Small intestine (tissue), 16 donors: Measurements from ENCODE around the gene VTI1A. TPM values are rescaled to one million over a fixed set of nuclear protein-coding genes. Genes with fewer than 3 reads are reported as not detected.
A peak's percentile ranks its signal among the peaks of the same experiment; 100 is the strongest.
"Not testable (repeated sequence)": the region's sequence is repeated elsewhere in the genome, so short reads cannot be mapped to it uniquely, and the experiment has no call there.

ENCODE experiments used
- DNase-seq, 2 donors: peaks; one replicate each; pipeline versions ENCODE4 v3.0.0 to v3.0.0-alpha.2; 2013
- FAIRE-seq: peaks from 2 replicates; lab custom pipeline; 2012; peaks lifted over from hg19 to GRCh38; lab: Jason Lieb, UNC
- H3K27ac ChIP-seq, 3 donors: one replicate each; pipeline ENCODE4 v1.5.1; 2013; ENCODE audit warnings: low read length in 2 of 3, mild to moderate bottlenecking in 2 of 3, control low read depth in 1 of 3, inconsistent platforms in 1 of 3, low read depth in 1 of 3, moderate library complexity in 1 of 3
- H3K27me3 ChIP-seq, 3 donors: one replicate each; pipeline ENCODE4 v1.6.1; 2013; ENCODE audit warnings: low read length in 3 of 3, inconsistent platforms in 1 of 3; ENCODE audit not compliant: control insufficient read depth in 3 of 3, insufficient read depth in 3 of 3
- H3K36me3 ChIP-seq, 3 donors: one replicate each; pipeline ENCODE4 v1.6.1; 2013; ENCODE audit warnings: low read length in 3 of 3, inconsistent platforms in 1 of 3, low read depth in 1 of 3, mild to moderate bottlenecking in 1 of 3, moderate library complexity in 1 of 3; ENCODE audit not compliant: control insufficient read depth in 3 of 3, insufficient read depth in 2 of 3
- H3K4me1 ChIP-seq, 3 donors: one replicate each; pipeline ENCODE4 v1.6.1; 2013; ENCODE audit warnings: low read length in 2 of 3, inconsistent platforms in 1 of 3, low read depth in 1 of 3, mild to moderate bottlenecking in 1 of 3, moderate library complexity in 1 of 3; ENCODE audit not compliant: control insufficient read depth in 3 of 3, insufficient read depth in 2 of 3
- H3K4me3 ChIP-seq, 3 donors: one replicate each; pipeline ENCODE4 v1.5.1; 2013; ENCODE audit warnings: low read length in 3 of 3, control low read depth in 1 of 3, inconsistent platforms in 1 of 3, low read depth in 1 of 3, mild to moderate bottlenecking in 1 of 3, moderate library complexity in 1 of 3
- H3K9me3 ChIP-seq, 2 donors: one replicate each; pipeline ENCODE4 v1.6.1; 2013; ENCODE audit warnings: low read depth in 1 of 2, low read length in 1 of 2; ENCODE audit not compliant: control insufficient read depth in 2 of 2, insufficient read depth in 1 of 2
- WGBS, 3 donors: extraction: QIAGEN DNeasy Blood & Tissue Kit; methylation state at CpG; one replicate each; pipeline ENCODE4 v1.1.7; 2013; 5-methylcytosine and 5-hydroxymethylcytosine counted together
- long read RNA-seq, 10 donors: transcript quantifications; one replicate each; lab custom pipeline, GENCODE V29; 2026
- polyA plus RNA-seq, 4 donors: library from polyadenylated mRNA; stranded (reverse) in 3 of 4; unstranded in 1 of 4; fragments of 200-250 nt in 3 of 4; fragments of 120-200 nt in 1 of 4; gene quantifications; one replicate each; pipeline versions ENCODE4 v1.2.1 to v1.2.3, GENCODE V29; 2013
- donor health status: healthy with polysubstance abuse.
- donor health status: control.
- donor health status: control.
- donor health status: Bipolar disorder and iron deficiency.
- donor health status: healthy.

VTI1A gene
- 10 to 100 TPM; 13.8 to 16.8 (median 16.0) TPM for polyA plus RNA-seq
- long read RNA-seq, donor 1, full-length matches to known transcripts = 6 of 6 reads
- long read RNA-seq, donor 1, partial matches to known transcripts = 0 of 6 reads
- long read RNA-seq, donor 1, other reads (novel, unspliced or antisense) = 0 of 6 reads
- long read RNA-seq, donor 2, full-length matches to known transcripts = 1 of 1 reads
- long read RNA-seq, donor 2, partial matches to known transcripts = 0 of 1 reads
- long read RNA-seq, donor 2, other reads (novel, unspliced or antisense) = 0 of 1 reads
- long read RNA-seq, donor 3, full-length matches to known transcripts = 1 of 1 reads
- long read RNA-seq, donor 3, partial matches to known transcripts = 0 of 1 reads
- long read RNA-seq, donor 3, other reads (novel, unspliced or antisense) = 0 of 1 reads
- long read RNA-seq, donor 4 = 0 reads
- long read RNA-seq, donor 5, full-length matches to known transcripts = 2 of 2 reads
- long read RNA-seq, donor 5, partial matches to known transcripts = 0 of 2 reads
- long read RNA-seq, donor 5, other reads (novel, unspliced or antisense) = 0 of 2 reads
- long read RNA-seq, donor 6, full-length matches to known transcripts = 2 of 2 reads
- long read RNA-seq, donor 6, partial matches to known transcripts = 0 of 2 reads
- long read RNA-seq, donor 6, other reads (novel, unspliced or antisense) = 0 of 2 reads
- long read RNA-seq, donor 7 = 0 reads
- long read RNA-seq, donor 8, partial matches to known transcripts = 0 of 1 reads
- long read RNA-seq, donor 8, other reads (novel, unspliced or antisense) = 0 of 1 reads
- long read RNA-seq, donor 9, full-length matches to known transcripts = 1 of 1 reads
- long read RNA-seq, donor 9, partial matches to known transcripts = 0 of 1 reads
- long read RNA-seq, donor 9, other reads (novel, unspliced or antisense) = 0 of 1 reads
- long read RNA-seq, donor 10, full-length matches to known transcripts = 8 of 8 reads
- long read RNA-seq, donor 10, partial matches to known transcripts = 0 of 8 reads
- long read RNA-seq, donor 10, other reads (novel, unspliced or antisense) = 0 of 8 reads

- H3K27me3 ChIP-seq = no peaks in the 10 kb centered on the region
- FAIRE-seq (no peak), DNase-seq (peak; percentile 86 to 94)
- H3K4me1 ChIP-seq = peaks cover 2 to 8% (median 2%) of the 10 kb centered on the region in 3 donors
- H3K9me3 ChIP-seq = no peaks in the 10 kb centered on the region
- H3K27ac ChIP-seq = peak within 1 kb of the TSS; percentile 83 to 87 (median 85)
- peak within 1 kb of the TSS; percentile 76 to 94 (median 83) for H3K4me3 ChIP-seq
- peaks cover 0 to 3% (median 0%) of the 10 kb centered on the region in 3 donors for H3K36me3 ChIP-seq
- 0% methylated on average over 59 of the region's 59 CpGs for WGBS, 3 donors
These were observed at the start of gene VTI1A, which contains the start of gene ZDHHC6 for GRCh38 chr10:112446855-112447619. VTI1A (plus strand) TSS chr10:112447215; CDS start chr10:112447374, 159 bp downstream. ZDHHC6 (minus strand) TSS chr10:112446914; CDS start chr10:112445436, 1,478 bp downstream.

- DNase-seq = no peak
- WGBS, 3 donors = 91 to 96% (median 93%) methylated on average over 2 of the region's 2 CpGs
These were observed 49.4 kb upstream of the VTI1A start for GRCh38 chr10:112397592-112397991.

GRCh38 chr10:112402917-112403316 is 44.1 kb upstream of the VTI1A start:
- H3K27ac ChIP-seq = peak overlapping the region in 2 of 3 donors; percentile 53 to 76
- no peaks in the 10 kb centered on the region for H3K27me3 ChIP-seq
- H3K4me3 ChIP-seq = no peak overlapping the region
- peak; percentile 50 to 74 for DNase-seq
- FAIRE-seq = peak; percentile 87
- H3K4me1 ChIP-seq = peaks cover 3 to 35% (median 5%) of the 10 kb centered on the region in 3 donors
- WGBS, 3 donors = 21 to 64% (median 40%) methylated on average over 2 of the region's 2 CpGs
- peaks cover 16 to 35% (median 29%) of the 10 kb centered on the region in 3 donors for H3K36me3 ChIP-seq
- no peaks in the 10 kb centered on the region for H3K9me3 ChIP-seq

More at GRCh38 chr10:112397592-112397991, 49.4 kb upstream of the VTI1A start:
- H3K27ac ChIP-seq = no peak overlapping the region
- H3K36me3 ChIP-seq = peaks cover 3 to 39% (median 32%) of the 10 kb centered on the region in 3 donors
- H3K4me1 ChIP-seq = peaks cover 8 to 29% (median 10%) of the 10 kb centered on the region in 3 donors
- H3K4me3 ChIP-seq = no peak overlapping the region
- no peaks in the 10 kb centered on the region for H3K27me3 ChIP-seq
- H3K9me3 ChIP-seq = no peaks in the 10 kb centered on the region
- FAIRE-seq = no peak

- no peak overlapping the region for H3K4me3 ChIP-seq
- FAIRE-seq = no peak
- 39 to 63% (median 47%) methylated on average over 3 of the region's 3 CpGs for WGBS, 3 donors
- H3K27me3 ChIP-seq = no peaks in the 10 kb centered on the region
- DNase-seq = peak in 1 of 2 donors; percentile 35
- no peaks in the 10 kb centered on the region for H3K9me3 ChIP-seq
- peaks cover 3 to 52% (median 5%) of the 10 kb centered on the region in 3 donors for H3K4me1 ChIP-seq
- H3K36me3 ChIP-seq = peaks cover 15 to 32% (median 27%) of the 10 kb centered on the region in 3 donors
- peak overlapping the region in 1 of 3 donors; percentile 49 for H3K27ac ChIP-seq
These were observed 42.4 kb upstream of the VTI1A start for GRCh38 chr10:112404617-112405016.

GRCh38 chr10:112406806-112407205 is 40.2 kb upstream of the VTI1A start:
- not testable (repeated sequence) for H3K27me3 ChIP-seq, H3K4me3 ChIP-seq, FAIRE-seq, DNase-seq, H3K9me3 ChIP-seq
- 49 to 71% (median 60%) methylated on average over 2 of the region's 2 CpGs for WGBS, 3 donors
- Histone ChIP-seq H3K27ac (peak overlapping the region in 1 of 3 donors; percentile 3), H3K4me1 (peaks cover 0 to 46% (median 5%) of the 10 kb centered on the region in 3 donors), H3K36me3 (peaks cover 18 to 36% (median 28%) of the 10 kb centered on the region in 3 donors)

GRCh38 chr10:112407696-112408095 is 39.3 kb upstream of the VTI1A start:
- no peaks in the 10 kb centered on the region for H3K9me3 ChIP-seq
- H3K4me3 ChIP-seq = no peak overlapping the region
- no peaks in the 10 kb centered on the region for H3K27me3 ChIP-seq
- peaks cover 0 to 37% (median under 1%) of the 10 kb centered on the region in 3 donors for H3K4me1 ChIP-seq
- peak overlapping the region; percentile 23 to 53 (median 40) for H3K27ac ChIP-seq
- peaks cover 18 to 37% (median 29%) of the 10 kb centered on the region in 3 donors for H3K36me3 ChIP-seq
- FAIRE-seq (no peak), DNase-seq (peak; percentile 50 to 71)
- WGBS, 3 donors = 19 to 58% (median 48%) methylated on average over 1 of the region's 1 CpG

GRCh38 chr10:112409299-112409698 is 37.7 kb upstream of the VTI1A start:
- Histone ChIP-seq H3K36me3 (peaks cover 25 to 39% (median 37%) of the 10 kb centered on the region in 3 donors), H3K27me3 (no peaks in the 10 kb centered on the region), H3K9me3 (no peaks in the 10 kb centered on the region), H3K4me1 (peaks cover 0 to 35% (median 0%) of the 10 kb centered on the region in 3 donors), H3K4me3 (no peak overlapping the region), H3K27ac (peak overlapping the region in 1 of 3 donors; percentile 23)
- DNase-seq (peak; percentile 49 to 65), FAIRE-seq (no peak)
- 11 to 56% (median 37%) methylated on average over 2 of the region's 2 CpGs for WGBS, 3 donors
